Activated T-helper 1 cell treated with Interleukin-2 at 50 U/mL for 16 hours (primary cell): Measurements from ENCODE around the gene MRAP.

Source experiments
- DNase-seq: peaks from one replicate; pipeline ENCODE4 v3.0.0-alpha.2; 2020; ENCODE audit warnings: low read depth

MRAP gene

DNA sequence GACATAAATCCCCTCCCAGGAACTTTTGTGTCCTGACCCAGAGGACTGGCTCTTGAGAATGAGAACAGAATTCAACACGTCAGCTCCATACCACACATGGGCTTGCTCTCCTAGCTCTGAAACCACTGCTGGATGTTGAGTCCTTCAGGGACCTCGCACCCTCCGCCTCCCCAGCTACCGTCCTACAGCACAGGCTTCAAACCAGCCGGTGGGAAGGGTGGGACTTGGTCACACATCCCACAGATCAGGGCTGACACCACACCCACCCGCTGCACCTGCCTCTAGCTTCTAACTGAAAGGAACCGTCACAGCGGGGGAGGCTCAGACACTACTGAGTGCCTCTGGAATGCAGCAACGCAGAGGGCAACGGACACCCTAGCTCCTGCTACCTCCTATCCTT is 24.0 kb downstream of the MRAP start:
- no peak for DNase-seq

DNA sequence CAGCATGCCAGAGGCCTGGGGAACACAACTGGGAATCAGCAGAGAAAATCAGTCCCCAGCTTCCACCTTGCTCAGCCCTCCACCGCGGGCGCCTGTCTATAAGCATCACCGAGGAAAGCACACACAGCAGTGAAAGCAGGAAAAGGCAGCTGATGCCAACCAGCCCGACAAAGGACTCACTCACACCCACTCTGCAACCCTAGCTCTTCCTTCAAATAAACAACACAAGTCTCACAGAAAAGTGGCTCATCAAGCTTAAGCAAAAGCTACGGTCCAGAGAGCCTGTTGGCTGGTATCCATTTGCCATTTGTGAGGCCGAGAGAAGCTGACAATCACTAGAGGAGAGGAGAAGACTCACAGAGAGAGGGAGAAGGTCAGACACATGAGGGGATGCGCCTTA is 27.1 kb downstream of the MRAP start:
- DNase-seq: no peak

GRCh38 chr21:32328595-32328994 is 29.9 kb downstream of the MRAP start:
- no peak for DNase-seq

DNA sequence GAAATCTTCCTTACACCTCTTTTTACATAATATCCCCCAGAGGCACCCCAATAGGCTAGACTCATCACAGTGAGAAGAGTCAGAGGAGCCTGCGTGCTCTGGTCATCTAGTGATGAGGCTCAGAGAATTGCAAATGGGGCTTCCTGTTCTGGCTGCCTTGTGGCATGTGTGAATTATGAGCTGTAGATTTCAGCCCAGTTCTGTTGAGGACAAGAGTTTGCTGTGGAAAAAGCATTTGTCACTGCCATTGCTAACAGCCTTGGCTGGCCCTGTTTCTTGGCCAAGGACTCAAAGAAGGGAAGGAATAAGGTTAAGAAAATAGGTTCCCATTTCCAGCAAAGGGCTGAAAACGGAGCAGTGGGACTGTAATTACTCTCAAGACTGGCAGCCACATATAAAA is 30.7 kb downstream of the MRAP start:
- DNase-seq: no peak

- no peak for DNase-seq
These were observed 31.1 kb downstream of the MRAP start for GRCh38 chr21:32329776-32330175.

DNA sequence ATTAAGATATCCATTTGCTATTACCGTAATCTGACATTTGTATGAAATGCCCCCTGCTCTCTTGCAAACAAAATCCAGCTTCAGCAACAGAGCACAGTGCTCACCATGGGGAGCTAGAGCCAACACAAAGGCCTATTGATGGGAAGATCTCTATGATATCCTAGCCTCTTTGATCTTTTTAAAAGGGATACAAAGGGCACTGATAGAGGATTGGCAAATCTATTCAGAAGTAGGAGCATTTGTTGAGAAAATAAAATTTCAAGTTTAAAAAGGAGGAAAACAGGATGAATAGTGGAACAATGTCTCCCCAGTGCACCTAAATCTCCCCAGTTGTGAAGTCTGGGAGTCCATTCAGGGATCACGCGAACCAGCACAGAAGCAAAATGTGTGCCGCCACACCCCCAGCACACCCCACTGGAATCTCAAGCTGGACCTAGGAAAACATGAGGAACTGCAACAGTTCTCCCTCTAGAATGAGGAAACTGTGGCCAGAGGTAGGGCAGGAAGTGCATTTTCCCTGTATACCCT is 32.2 kb downstream of the MRAP start:
- DNase-seq: no peak

DNA sequence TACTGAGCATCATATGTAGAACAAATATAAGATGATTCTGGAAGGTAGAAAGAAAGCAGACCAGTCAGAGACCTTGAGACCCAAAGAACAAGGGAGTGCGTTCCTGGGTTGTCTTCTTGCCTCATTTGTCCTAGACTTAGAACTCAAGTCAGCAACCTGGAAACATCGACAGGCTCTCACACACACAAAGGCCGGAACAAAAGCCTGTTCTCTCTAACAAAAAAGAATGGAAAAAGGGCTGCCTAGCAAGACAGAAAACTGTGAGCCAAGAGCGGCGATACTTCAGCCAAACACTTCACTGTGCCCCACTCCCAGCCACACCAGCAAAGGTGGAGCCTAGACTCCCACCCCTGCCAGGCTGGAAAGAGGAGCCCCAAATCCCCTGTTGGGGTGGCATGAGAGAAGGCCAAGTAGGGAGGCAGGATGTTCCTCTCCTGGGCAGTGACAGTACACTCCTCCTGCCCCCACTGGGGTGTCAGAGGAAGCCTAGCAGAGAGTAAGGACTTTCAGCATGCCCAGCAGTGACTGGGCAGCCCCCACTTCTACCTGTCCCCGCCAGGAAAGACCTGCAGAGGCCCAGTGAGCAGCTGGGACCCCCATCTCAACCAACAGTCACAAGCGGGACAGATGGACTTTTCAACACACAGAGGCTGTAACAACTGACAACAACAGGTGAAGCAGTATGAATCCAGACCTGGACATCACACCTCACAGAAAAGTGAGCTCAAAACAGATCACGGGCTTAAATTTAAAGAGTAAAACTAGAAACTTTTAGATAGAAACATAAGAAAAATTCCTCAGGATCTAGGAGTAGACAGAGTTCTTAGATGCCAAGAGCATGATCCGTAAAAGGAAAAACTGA is 33.0 kb downstream of the MRAP start:
- DNase-seq: no peak

DNA sequence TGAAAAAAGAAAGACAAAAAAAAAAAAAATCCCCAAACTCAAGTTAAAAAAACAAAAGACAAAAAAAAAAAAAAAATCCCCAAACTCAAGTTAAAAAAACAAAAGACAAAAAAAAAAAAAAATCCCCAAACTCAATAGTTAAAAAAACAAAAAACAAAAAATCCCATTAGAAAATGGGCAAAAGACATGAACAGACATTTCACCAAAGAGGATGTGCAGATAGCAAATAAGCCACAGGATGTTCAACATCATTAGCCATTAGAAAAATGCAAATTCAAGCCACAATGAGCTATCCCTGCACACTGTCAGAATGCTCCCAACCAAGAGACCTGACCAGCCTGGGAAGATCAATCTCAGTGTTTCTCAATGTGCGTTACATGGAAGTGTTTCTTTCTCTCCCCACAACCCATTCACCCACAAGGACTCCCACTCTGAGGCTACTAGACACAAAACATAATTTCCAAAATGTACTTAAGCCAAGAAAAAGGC is 33.9 kb downstream of the MRAP start:
- DNase-seq: no peak

DNA sequence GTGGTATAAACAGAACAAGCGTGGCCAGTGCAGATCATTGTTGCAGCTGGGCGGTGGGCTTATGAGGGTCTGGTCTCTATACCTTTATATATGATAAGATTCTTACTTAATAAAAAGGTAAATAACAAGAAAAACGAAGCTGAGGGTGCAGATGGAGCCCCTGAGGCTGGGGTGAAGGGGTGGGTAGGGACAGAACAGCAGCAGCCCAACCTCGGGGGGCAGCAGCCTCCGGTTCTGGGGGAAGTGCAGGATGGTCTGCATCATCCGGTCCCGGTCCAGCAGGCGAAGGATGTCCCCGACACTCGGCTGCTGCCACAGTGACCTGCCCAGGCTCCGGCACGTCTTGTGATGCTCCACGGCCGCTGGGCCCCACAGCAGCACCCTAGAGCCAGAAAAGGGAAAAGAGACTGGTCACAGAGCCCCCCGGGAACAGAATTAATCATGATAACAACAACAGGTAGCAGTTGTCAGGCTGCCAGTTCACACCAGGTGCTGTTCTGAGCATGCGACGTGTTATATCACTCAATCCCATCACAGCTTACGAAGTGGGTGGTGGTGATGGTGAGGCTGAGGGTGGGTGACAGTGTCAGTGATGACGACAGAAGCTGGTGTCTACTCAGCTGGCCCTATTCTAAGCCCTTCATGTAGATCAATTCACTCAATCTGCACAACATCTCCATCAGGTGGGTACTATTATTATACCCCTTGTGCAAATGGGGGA is 35.5 kb downstream of the MRAP start:
- DNase-seq: no peak

- DNase-seq: no peak
These were observed 36.4 kb downstream of the MRAP start for GRCh38 chr21:32334980-32335531.

GRCh38 chr21:32335601-32336575 is 37.2 kb downstream of the MRAP start:
- no peak for DNase-seq

DNA sequence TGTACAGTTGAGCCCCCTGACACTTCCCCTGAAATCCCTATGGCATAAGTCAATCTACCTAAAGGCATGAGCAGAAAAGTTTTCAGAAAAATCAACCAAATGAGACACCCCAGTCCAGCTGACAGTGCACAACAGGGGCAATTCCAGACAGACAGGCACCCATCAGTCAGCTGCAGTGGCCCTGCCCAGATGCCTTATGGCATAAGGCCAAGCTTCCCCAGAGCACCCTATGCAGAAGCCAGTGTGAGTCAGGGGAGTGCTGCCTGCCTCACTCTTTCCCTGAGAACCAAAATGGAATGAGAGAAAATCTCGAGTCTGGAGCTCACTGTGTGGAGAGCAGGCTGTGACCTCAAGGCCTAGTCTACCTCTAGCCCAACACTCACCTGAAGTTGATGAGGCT is 38.1 kb downstream of the MRAP start:
- no peak for DNase-seq

DNA sequence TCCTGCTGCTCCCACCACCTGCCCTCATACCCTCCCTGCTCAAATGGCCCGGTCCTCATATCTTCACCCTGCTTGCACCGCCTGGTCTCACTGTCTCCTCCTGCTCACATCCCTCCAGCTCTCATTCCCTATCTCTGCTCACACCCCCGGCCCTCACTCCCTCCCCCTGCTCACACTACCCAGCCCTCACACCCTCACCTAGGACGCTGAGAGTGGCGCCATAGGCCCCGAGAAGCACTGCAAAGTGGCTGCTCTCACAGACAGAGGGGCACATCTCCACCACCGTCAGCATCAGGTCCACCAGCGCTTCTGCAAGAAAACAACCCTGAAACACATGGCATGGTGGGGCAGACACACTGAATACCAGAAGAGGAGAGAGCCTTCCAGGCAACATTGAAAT is 38.6 kb downstream of the MRAP start:
- DNase-seq: no peak

DNA sequence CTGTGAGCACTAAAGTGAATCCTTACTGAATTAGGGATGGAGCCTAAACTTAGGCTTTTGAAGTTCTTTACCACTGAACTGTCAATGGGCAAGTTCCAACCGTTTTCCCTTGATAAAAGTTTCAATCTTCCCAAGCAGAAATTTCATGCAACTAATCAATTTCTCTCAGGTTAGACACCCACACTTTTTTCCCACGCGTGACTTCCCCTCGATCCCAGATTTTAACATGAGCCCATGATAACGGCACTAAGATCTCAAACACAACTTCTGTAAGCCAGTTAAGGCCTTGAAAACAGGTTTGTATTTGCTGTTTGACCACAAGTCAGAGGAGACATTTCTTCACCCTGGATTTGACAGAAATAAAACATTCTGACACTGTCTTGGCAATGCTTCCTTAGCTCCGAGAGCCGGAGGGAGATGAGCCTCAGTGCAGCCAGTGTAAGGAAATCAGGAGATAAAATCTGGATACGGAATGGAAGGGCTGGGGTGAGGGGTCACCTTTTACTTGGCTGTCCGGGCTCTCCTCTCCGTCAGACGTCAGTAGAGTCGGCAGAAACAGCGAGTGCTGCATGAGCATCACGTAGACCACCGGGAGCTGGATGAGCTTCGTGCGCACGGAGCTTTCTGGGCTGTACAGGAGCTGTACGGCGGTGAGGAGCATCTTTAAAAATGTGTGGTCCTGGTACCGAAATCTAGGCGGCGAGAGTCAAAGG is 39.7 kb downstream of the MRAP start:
- DNase-seq: no peak

GRCh38 chr21:32340863-32341848 is 42.5 kb downstream of the MRAP start:
- no peak for DNase-seq

- DNase-seq: no peak
These were observed 48.3 kb downstream of the MRAP start for GRCh38 chr21:32346951-32347350.

- DNase-seq: no peak
These were observed 48.7 kb downstream of the MRAP start for GRCh38 chr21:32347351-32347750.

- DNase-seq: no peak
These were observed 49.3 kb downstream of the MRAP start for GRCh38 chr21:32347977-32348376.

- no peak for DNase-seq
These were observed 50.1 kb downstream of the MRAP start for GRCh38 chr21:32348604-32349332.
